NCI-H1092 (cell line): ENCODE measurements around the gene AFG3L2.

Experiments
- DNase-seq: peaks from one replicate; lab custom pipeline; 2025; lab: John Stamatoyannopoulos, UW

Gene AFG3L2

DNA sequence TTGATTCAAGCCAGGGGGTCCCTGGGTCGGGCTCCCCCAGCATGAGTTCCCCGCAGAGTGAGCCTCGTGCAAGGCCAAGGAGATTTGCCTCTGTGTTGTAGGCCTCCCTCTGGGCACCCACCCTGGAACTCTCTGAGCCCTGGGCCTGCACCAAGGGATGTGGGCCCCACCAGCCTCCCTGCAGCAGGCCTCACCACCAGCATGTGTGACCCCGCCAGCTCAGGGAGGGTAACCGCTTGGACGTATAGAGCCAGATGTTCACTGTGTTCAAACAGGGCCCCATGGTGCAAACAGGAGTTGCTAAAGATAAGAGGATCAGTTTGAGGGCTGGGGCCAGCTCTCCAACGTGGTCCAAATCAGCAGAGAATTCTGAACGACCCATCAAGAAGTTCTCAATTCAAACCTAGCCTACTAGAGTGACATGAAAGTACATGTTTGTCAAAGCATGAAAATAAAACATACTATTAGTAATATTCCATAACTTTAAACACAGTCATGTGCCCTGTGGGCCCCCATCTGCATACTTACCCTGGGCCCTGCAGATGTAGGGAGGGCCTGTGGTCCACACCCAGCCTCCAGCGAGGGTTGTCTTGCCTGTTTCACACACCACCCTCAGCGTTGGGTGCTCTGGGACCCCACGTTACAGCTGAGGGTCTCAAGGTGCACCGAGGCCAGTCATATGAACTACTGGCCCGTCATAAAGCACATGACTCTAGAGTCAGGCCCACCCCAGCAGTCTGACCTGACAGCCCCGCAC, 74.5 kb downstream of the AFG3L2 start:
- no peak for DNase-seq

- no peak for DNase-seq
Measured at GRCh38 chr18:12301263-12302005, 75.6 kb downstream of the AFG3L2 start.

- no peak for DNase-seq
Measured at GRCh38 chr18:12299862-12300261, 77.2 kb downstream of the AFG3L2 start.

GRCh38 chr18:12296457-12296856, 80.6 kb downstream of the AFG3L2 start:
- DNase-seq = no peak

- DNase-seq = no peak
Measured at GRCh38 chr18:12296087-12296403, 81.0 kb downstream of the AFG3L2 start.

DNA sequence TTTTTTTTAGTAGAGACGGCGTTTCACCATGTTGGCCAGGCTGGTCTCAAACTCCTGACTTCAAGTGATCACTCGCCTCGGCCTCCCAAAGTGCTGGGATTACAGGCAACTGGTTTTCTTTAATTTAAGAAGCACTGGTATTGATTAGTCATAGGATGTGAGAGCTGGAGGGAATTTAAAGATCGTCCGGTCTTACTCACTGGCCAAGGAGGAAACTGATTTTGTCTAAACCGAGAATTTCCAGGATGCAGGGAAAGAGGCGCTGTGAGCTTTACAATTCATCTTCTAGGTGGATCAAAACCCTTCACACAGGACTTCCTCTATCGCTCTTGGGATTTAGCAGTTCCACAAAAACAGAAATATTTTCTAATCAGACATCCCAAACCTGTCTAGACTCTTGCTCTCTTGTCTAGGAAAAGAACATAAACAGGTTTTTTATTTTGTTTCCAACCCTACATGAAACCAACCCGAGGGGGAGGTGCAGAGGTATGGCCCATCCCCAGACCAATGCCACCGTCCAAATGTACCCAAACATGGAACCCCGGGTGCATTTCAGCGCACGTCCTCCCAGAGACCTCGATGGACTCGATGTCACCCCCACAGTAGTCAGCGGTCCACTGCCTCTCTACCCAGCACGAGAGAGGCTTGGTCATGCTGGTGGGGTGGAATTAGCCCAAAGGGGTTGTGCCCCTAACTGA, 81.5 kb downstream of the AFG3L2 start:
- DNase-seq = no peak

- DNase-seq = no peak
Measured at GRCh38 chr18:12293831-12294230, 83.2 kb downstream of the AFG3L2 start.

DNA sequence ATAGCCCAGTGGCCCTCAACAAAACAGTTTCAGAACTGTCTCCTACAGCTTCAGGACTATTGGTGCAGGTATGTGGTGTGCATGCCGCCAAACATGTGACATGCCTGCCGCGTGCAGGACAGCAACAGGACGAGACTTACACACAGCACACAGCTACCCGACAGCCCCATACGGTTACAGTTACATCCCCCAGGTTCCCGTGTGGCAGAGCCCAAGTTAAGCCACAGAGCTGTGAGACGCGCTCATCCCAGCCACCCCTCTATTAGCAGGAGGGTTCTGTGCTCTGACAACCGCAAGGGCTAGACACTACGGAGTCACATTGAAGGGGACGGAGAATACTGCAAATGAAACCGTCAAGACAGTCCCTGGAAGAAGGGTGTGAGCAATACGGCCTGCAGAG, 85.3 kb downstream of the AFG3L2 start:
- no peak for DNase-seq

DNA sequence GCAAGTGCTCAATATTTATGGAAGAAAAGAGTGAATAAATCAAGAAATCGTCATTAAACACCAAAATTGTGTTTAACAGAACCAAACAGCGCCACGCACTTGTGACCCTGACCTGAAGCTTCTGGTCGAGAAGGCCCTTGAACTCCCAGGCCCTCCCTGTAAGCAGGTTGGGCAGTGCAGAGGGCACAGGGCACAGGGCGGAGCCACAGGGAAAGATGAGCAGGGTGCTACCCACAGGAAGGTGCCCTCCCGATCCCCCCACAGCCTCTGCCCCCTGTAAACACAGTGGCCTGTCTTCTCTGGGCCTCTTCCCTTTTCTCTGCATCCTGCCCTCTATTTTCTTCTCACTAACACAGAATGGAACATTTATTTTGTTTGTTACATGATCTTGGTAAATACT, 85.9 kb downstream of the AFG3L2 start:
- DNase-seq = no peak

GRCh38 chr18:12290086-12290485, 86.9 kb downstream of the AFG3L2 start:
- no peak for DNase-seq

DNA sequence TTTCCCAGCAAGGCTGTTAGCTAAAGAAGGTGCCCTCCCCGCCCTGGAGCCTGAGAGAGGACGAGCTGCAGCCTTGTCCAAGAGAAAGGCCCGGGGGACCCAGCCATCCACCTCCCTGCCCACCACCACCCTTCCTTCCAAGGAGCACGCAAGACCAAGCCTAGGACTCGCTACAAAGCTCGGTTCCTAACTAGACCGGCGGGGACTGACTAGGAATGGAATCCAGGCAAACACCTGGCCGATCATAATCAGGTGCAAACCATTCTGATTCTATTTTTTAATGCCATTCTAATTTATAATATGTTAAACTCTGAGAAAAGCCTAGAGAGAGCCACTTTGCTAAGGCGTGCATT, 88.6 kb downstream of the AFG3L2 start:
- DNase-seq = no peak

DNA sequence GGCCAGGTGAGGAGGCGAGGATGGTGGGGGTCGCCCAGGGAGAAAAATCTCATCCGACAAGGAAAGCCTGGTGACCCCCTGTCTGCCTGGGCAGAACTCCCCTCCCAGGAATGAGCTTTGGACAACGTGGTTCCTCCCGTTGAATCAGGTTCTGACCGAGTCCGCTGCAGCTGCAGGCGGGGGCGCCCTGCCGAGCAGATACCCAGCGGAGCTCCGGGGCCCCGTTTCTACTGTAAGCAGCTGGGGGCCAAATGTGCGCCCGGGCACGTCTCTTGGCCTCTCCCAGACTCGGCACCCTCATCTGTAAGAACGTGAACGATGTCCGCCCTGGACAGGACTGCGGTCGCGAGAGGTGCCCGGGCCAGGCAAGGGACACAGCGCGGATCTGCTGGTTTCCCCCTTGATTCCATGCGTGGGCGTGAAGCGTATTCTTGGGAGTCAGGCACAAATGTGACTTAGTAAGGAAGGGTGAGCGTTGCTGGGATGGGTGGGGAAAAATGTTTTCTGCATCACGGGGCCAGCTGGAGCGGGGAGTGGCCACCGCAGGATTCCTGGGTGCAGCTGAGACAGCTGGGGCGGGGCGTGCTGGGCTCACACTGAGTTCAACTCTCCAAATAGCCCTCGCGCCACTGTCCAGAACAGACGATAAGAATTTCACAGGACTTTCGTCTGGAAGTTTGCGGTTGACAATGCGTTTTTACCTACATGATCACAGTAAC, 89.2 kb downstream of the AFG3L2 start:
- no peak for DNase-seq

- no peak for DNase-seq
Measured at GRCh38 chr18:12287131-12287681, 89.8 kb downstream of the AFG3L2 start.

DNA sequence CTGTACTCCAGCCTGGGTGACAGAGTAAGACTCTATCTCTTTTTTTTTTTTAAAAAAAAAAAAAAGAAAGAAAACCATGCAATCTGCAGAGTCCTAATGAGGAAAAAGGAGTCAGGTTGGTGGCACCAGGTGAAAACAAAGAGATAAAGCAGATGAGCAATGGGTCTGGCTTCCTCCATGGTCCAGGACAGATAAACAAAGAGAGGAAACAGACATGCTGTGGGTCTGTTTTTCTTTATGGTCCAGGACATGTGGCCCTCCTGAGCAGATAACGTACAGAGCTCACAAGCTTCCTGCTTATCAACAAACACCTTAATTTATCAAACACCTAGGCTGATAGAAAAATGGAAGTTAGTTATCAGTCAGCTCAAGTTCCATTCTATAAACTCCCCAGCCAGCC, 93.4 kb downstream of the AFG3L2 start:
- no peak for DNase-seq

DNA sequence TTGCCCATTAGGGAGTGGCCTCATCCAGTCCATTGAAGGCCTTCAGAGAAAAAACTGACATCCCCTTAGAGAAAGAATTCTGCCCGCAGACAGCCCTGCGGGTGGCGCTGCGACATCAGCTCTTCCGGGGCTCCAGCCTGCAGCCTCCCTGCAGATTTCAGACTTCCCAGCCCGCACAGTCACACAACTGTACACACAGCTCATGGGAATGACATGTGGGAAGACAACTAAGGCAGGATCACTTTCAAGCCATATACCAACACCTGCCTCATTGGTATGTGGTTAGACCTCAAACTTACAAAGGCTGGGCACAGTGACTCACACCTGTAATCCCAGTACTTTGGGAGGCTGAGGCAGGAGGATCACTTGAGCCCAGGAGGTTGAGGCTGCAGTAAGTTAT, 93.8 kb downstream of the AFG3L2 start:
- no peak for DNase-seq

DNA sequence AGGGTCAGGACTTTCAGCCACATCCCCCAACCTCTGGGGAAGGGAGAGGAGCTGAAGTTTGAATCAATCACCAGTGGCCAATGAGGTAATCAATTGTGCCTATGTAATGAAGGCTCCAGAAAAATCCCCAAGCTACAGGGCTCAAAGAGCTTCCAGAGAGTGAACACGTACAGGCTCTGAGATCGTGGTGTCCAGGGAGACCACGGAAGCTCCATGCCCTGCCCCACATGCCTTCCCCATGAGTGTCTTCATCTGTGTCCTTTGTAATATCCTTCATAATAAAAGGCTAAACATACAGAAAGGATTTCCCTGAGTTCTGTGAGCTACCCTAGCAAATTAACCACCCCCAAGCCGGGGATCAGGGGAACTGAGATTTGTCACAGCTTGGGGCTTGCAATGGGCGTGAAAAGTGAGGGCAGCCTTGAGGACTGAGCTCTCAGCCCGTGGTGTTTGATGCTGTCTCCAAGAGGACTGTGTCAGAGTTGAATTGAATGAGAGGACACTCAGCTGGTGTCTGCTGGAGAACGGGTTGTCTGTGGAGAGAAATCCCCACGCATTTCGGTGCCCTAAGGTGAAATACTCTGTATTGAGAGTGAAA, 94.5 kb downstream of the AFG3L2 start:
- DNase-seq = no peak

GRCh38 chr18:12281861-12282260, 95.2 kb downstream of the AFG3L2 start:
- no peak for DNase-seq

DNA sequence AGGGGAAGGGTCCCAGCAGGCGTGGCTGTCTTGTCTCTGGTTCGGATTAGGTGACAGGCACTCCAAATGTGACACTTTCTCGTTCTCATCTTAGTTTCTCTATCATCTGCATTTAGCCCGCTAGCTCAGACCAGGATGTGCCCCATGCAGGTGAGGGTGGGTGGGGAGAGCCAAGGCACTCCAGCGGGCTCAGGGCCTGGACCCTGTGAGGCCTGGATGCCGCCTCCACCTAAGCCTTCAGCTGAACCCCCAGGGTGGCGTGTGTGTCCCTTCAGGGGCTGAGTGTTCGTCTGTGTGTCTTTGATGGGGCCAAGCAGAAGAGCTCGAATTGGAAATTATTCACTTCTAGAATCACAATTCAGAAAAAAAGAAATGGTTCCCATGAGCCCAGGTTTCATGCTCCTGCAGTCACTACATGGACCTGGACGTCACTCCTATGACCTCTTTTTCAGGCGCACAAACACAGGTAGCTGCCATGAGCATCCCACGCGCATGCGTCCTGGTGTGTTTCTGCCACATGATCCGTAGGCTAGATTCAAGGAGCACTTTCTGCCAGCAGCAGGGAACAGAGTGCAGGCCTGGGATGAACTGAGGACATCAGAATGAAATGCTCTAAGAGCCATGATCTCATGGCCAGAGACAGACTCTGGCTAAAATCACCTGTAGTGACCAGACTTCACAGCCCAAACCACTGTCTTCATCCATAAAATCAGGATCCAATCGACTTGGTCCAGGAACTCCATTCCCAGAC, 97.1 kb downstream of the AFG3L2 start:
- no peak for DNase-seq
